Stimulated activated CD8-positive, alpha-beta memory T cell treated with anti-CD3 and anti-CD28 coated beads, Interleukin-12 subunit alpha, Interleukin-12 subunit beta, amount 100 ng/mL, for 24 hours (primary cell): ENCODE measurements around the gene SCN8A.

Source experiments
- DNase-seq: peaks from one replicate; pipeline ENCODE4 v3.0.0-alpha.2; 2020; ENCODE audit errors: extremely low read depth

The SCN8A gene

GRCh38 chr12:51851413-51852124 is 260.5 kb downstream of the SCN8A start:
- DNase-seq, result no peak

- no peak for DNase-seq
Measured at GRCh38 chr12:51852404-51853137, 261.5 kb downstream of the SCN8A start.

DNA sequence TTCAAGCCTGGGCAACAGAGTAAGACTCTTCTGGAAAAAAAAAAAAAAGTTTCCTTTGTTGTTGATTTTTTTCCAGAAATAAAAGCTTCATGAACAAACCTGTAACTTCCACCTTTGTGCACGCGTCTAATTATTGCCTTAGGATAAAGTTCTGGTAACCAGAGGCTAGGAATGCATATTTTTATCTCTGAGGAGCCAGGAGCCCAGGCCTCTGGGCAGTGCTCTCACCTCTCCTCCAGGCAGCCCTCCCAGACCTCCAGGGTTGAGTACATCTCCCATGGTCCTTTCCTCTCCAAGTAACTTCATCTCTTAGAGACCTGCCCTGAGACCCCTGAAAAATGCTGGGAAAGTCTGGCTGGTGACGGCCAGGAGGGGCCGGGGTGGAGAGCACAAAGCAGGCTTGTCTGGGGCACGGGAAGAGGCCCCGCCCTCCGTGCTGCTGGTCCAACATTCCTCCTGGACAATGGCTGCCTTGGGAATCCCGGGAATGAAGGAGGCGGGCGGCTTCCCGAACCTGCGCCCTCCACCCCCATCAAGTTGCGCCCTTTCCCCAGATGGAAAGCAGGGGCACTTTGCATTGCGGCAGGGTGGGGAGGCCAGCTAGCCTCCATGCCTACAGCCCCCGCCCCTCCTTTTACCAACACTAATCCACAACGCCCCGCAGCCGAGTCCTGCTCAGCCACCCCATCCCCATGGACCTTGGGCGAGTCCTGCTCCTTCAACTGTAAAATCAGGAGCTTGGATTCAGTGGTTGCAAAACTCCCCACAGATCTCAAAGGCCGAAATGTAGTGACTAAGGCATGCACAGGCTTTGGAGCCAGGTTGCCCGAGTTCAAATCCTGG is 264.8 kb downstream of the SCN8A start:
- DNase-seq, result no peak

GRCh38 chr12:51860986-51861385 is 270.0 kb downstream of the SCN8A start:
- DNase-seq, result no peak
